A673 (cell line): Measurements from ENCODE around the gene CCDC9.

Experiments used
- EZH2 ChIP-seq: fragments of 200-600 bp; sonication (generic); IDR thresholded peaks from 2 replicates; pipeline ENCODE4 v1.6.1; 2017; ENCODE audit warnings: borderline replicate concordance, low read depth, mild to moderate bottlenecking, mixed read lengths, antibody characterized with exemption, low read length; ENCODE audit not compliant: poor library complexity, severe bottlenecking
- TF ChIP-seq, protein P1 (sequence below): fragments of 300-800, 200-600 bp; sonication (generic); conservative IDR thresholded peaks from 2 replicates; pipeline ENCODE4 v1.5.1; 2017; ENCODE audit warnings: low read depth, mild to moderate bottlenecking, antibody characterized with exemption, low read length, moderate library complexity, mixed read lengths

DNA sequence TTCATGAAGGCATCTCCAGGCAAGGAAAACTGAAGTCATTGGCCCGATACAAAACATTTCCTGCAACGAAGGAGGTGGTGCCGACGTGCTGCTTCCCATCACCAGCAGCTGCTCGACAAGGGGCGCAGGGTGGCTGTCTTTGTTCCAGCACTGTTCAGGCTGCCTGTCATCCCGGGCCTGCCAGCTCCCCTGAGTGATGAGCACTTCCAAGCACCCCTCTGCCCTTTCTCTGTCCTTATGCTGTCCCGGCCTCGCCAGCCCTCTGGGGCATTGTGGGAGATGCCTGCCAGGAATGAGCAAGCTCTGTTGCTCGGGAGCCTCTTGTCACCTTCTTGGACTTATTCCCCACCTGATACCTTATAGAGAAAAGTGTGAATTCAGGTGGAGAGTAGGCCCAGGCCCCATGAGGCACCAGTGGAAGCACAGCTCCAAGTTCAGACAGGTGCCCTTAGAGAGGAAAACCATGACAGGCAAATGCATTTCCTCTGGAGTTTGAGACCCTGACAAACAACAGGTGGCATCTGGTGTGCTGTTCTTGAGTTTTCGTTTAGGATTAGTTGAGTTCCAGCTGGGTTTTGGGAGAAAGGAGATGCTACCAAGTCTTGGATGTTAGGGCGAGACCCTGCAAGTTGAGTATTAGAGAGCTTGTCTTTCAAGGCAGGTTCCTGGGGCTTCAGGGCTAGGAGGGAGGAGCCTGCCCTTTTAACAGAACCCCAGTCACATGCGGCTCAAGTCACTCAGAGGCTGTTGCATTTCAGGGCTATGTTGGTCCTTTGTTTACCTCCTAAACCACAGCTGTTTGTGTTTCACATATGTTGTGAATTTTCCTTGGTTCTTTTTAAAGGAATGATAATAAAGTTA, 46.8 kb upstream of the CCDC9 start:
- TF ChIP-seq, protein P1, sequence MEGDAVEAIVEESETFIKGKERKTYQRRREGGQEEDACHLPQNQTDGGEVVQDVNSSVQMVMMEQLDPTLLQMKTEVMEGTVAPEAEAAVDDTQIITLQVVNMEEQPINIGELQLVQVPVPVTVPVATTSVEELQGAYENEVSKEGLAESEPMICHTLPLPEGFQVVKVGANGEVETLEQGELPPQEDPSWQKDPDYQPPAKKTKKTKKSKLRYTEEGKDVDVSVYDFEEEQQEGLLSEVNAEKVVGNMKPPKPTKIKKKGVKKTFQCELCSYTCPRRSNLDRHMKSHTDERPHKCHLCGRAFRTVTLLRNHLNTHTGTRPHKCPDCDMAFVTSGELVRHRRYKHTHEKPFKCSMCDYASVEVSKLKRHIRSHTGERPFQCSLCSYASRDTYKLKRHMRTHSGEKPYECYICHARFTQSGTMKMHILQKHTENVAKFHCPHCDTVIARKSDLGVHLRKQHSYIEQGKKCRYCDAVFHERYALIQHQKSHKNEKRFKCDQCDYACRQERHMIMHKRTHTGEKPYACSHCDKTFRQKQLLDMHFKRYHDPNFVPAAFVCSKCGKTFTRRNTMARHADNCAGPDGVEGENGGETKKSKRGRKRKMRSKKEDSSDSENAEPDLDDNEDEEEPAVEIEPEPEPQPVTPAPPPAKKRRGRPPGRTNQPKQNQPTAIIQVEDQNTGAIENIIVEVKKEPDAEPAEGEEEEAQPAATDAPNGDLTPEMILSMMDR, result no peak
- no peak for TF ChIP-seq EZH2
